ENCODE measurements around the gene AMHR2. TPM values are rescaled to one million over a fixed set of nuclear protein-coding genes. Genes with fewer than 3 reads are reported as not detected.

AMHR2 gene
- total and polyA plus RNA-seq, 4 donors, result 0.02 to 0.52 (median 0.22) TPM; not detected in 1

DNA sequence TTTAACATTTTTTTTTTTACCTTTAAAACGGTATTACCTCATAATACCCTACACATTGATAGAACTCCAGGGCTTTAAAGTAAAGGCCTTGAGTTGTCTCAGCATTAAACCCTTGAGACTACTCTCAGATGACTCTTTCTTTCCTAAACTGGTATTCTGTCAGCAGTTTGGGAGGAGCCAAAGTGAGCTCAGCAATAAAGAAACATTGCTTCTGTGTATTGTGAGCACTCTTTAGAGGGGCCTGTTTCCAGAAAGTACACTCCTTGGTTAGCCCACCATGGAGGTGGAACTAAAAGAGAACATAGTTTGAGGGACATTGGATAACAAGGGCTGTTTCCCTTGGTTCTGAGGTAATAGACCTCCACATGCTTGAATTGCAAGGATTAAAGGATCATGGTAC is 55.2 kb downstream of the AMHR2 start:
- peaks cover 29 to 68% (median 59%) of the 10 kb centered on the region in 4 donors for H3K36me3 ChIP-seq (ENCODE audit: control insufficient read depth in 4 of 4, insufficient read depth in 4 of 4, low read length in 4 of 4)
- H3K27me3 ChIP-seq (ENCODE audit: control insufficient read depth in 3 of 3, insufficient read depth in 3 of 3, low read length in 2 of 3), result no peaks in the 10 kb centered on the region

GRCh38 chr12:53479331-53479730 is 55.7 kb downstream of the AMHR2 start:
- ATAC-seq (ENCODE audit: insufficient read depth, low FRiP score) (no peak), DNase-seq (no peak)
- H3K9ac ChIP-seq (ENCODE audit: insufficient read depth in 1 of 2, low read length in 2 of 2), result no peak overlapping the region
- no peak overlapping the region for H3K4me3 ChIP-seq
- no peaks in the 10 kb centered on the region for H3K27me3 ChIP-seq (ENCODE audit: control insufficient read depth in 3 of 3, insufficient read depth in 3 of 3, low read length in 2 of 3)
- TF ChIP-seq, protein P1, sequence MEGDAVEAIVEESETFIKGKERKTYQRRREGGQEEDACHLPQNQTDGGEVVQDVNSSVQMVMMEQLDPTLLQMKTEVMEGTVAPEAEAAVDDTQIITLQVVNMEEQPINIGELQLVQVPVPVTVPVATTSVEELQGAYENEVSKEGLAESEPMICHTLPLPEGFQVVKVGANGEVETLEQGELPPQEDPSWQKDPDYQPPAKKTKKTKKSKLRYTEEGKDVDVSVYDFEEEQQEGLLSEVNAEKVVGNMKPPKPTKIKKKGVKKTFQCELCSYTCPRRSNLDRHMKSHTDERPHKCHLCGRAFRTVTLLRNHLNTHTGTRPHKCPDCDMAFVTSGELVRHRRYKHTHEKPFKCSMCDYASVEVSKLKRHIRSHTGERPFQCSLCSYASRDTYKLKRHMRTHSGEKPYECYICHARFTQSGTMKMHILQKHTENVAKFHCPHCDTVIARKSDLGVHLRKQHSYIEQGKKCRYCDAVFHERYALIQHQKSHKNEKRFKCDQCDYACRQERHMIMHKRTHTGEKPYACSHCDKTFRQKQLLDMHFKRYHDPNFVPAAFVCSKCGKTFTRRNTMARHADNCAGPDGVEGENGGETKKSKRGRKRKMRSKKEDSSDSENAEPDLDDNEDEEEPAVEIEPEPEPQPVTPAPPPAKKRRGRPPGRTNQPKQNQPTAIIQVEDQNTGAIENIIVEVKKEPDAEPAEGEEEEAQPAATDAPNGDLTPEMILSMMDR (IDR thresholded peaks at IDR 0.05; ENCODE audit: control extremely low read depth, extremely low read depth), result no peak
- peaks cover 0 to 5% (median 0%) of the 10 kb centered on the region in 5 donors for H3K4me1 ChIP-seq (ENCODE audit: control insufficient read depth in 5 of 5, insufficient read depth in 5 of 5, low read length in 5 of 5)
- no peaks in the 10 kb centered on the region for H3K9me3 ChIP-seq (ENCODE audit: control insufficient read depth in 4 of 4, insufficient read depth in 3 of 4, low read length in 3 of 4)
- H3K27ac ChIP-seq (ENCODE audit: low read depth in 1 of 2, low read length in 1 of 2), result no peak overlapping the region
- 84 to 94% methylated on average over 5 of the region's 5 CpGs for WGBS, 2 donors
- peaks cover 29 to 68% (median 58%) of the 10 kb centered on the region in 4 donors for H3K36me3 ChIP-seq (ENCODE audit: control insufficient read depth in 4 of 4, insufficient read depth in 4 of 4, low read length in 4 of 4)

More for the DNA sequence above, 55.2 kb downstream of the AMHR2 start:
- H3K4me3 ChIP-seq, result no peak overlapping the region
- WGBS, 2 donors, result 53 to 67% methylated on average over 1 of the region's 1 CpG
- TF ChIP-seq, protein P1 (IDR thresholded peaks at IDR 0.05; ENCODE audit: control extremely low read depth, extremely low read depth), result no peak
- no peak overlapping the region for H3K9ac ChIP-seq (ENCODE audit: insufficient read depth in 1 of 2, low read length in 2 of 2)
- DNase-seq (no peak), ATAC-seq (ENCODE audit: insufficient read depth, low FRiP score) (no peak)
- peaks cover 0 to 5% (median 0%) of the 10 kb centered on the region in 5 donors for H3K4me1 ChIP-seq (ENCODE audit: control insufficient read depth in 5 of 5, insufficient read depth in 5 of 5, low read length in 5 of 5)
- H3K9me3 ChIP-seq (ENCODE audit: control insufficient read depth in 4 of 4, insufficient read depth in 3 of 4, low read length in 3 of 4), result no peaks in the 10 kb centered on the region
- no peak overlapping the region for H3K27ac ChIP-seq (ENCODE audit: low read depth in 1 of 2, low read length in 1 of 2)

GRCh38 chr12:53480491-53481442 is 57.1 kb downstream of the AMHR2 start:
- H3K27me3 ChIP-seq (ENCODE audit: control insufficient read depth in 3 of 3, insufficient read depth in 3 of 3, low read length in 2 of 3), result no peaks in the 10 kb centered on the region
- H3K9me3 ChIP-seq (ENCODE audit: control insufficient read depth in 4 of 4, insufficient read depth in 3 of 4, low read length in 3 of 4), result no peaks in the 10 kb centered on the region
- H3K9ac ChIP-seq (ENCODE audit: insufficient read depth in 1 of 2, low read length in 2 of 2), result no peak overlapping the region
- TF ChIP-seq, protein P1 (IDR thresholded peaks at IDR 0.05; ENCODE audit: control extremely low read depth, extremely low read depth), result no peak
- H3K4me3 ChIP-seq, result no peak overlapping the region
- 74 to 79% methylated on average over 12 of the region's 12 CpGs for WGBS, 2 donors
- ATAC-seq (ENCODE audit: insufficient read depth, low FRiP score) (no peak), DNase-seq (no peak)
- peaks cover 25 to 65% (median 52%) of the 10 kb centered on the region in 4 donors for H3K36me3 ChIP-seq (ENCODE audit: control insufficient read depth in 4 of 4, insufficient read depth in 4 of 4, low read length in 4 of 4)
- H3K4me1 ChIP-seq (ENCODE audit: control insufficient read depth in 5 of 5, insufficient read depth in 5 of 5, low read length in 5 of 5), result peaks cover 0 to under 1% (median 0%) of the 10 kb centered on the region in 5 donors
- peak overlapping the region in 1 of 2 donors; percentile 45 for H3K27ac ChIP-seq (ENCODE audit: low read depth in 1 of 2, low read length in 1 of 2)

Other genes starting within 250 kb of the AMHR2 start
- 10 to 100 TPM; 28.0 to 37.4 TPM for gene ZNF740, start 243.1 kb upstream of the AMHR2 start, total RNA-seq
- gene ZNF740, start 243.1 kb upstream of the AMHR2 start, polyA plus RNA-seq, result 1 to 10 TPM; 7.8 to 8.6 TPM
- gene CSAD, start 242.9 kb upstream of the AMHR2 start, total RNA-seq, result 10 to 100 TPM; 30.1 to 48.8 TPM
- gene CSAD, start 242.9 kb upstream of the AMHR2 start, polyA plus RNA-seq, result 10 to 100 TPM; 21.7 to 36.5 TPM
- 1 to 10 TPM; 2.3 to 7.9 TPM for gene ITGB7, start 216.6 kb upstream of the AMHR2 start, total RNA-seq
- gene ITGB7, start 216.6 kb upstream of the AMHR2 start, polyA plus RNA-seq, result 1 to 10 TPM; 3.9 to 6.1 TPM
- 10 to 100 TPM; 27.8 to 29.7 TPM for gene RARG, start 191.6 kb upstream of the AMHR2 start, total RNA-seq
- gene RARG, start 191.6 kb upstream of the AMHR2 start, polyA plus RNA-seq, result 10 to 100 TPM; 12.0 to 14.2 TPM
- gene ESPL1, start 155.6 kb upstream of the AMHR2 start, total RNA-seq, result 1 to 10 TPM; 2.0 to 6.7 TPM
- under 1 TPM; 0.77 to 0.97 TPM for gene ESPL1, start 155.6 kb upstream of the AMHR2 start, polyA plus RNA-seq
- gene PFDN5, start 128.3 kb upstream of the AMHR2 start, total RNA-seq, result 100 to 1,000 TPM; 351 to 361 TPM
- 1,000 to 10,000 TPM in 1 of 2 donors, 100 to 1,000 TPM in 1; 649 to 1,722 TPM for gene PFDN5, start 128.3 kb upstream of the AMHR2 start, polyA plus RNA-seq
- 10 to 100 TPM; 22.1 to 63.5 TPM for gene MYG1, start 124.2 kb upstream of the AMHR2 start, total RNA-seq
- gene MYG1, start 124.2 kb upstream of the AMHR2 start, polyA plus RNA-seq, result 10 to 100 TPM; 56.1 to 88.9 TPM
- gene AAAS, start 102.2 kb upstream of the AMHR2 start, total RNA-seq, result 10 to 100 TPM; 51.4 to 51.7 TPM
- gene AAAS, start 102.2 kb upstream of the AMHR2 start, polyA plus RNA-seq, result 10 to 100 TPM; 29.7 to 37.0 TPM
- not detected for gene SP7, start 87.5 kb upstream of the AMHR2 start, total RNA-seq
- not detected for gene SP7, start 87.5 kb upstream of the AMHR2 start, polyA plus RNA-seq
- gene SP1, start 43.7 kb upstream of the AMHR2 start, total RNA-seq, result 10 to 100 TPM; 68.3 to 72.2 TPM
- gene SP1, start 43.7 kb upstream of the AMHR2 start, polyA plus RNA-seq, result 10 to 100 TPM; 16.2 to 26.6 TPM
- 100 to 1,000 TPM in 1 of 2 donors, 10 to 100 TPM in 1; 59.0 to 178 TPM for gene PRR13, start 17.9 kb downstream of the AMHR2 start, total RNA-seq
- 100 to 1,000 TPM; 157 to 336 TPM for gene PRR13, start 17.9 kb downstream of the AMHR2 start, polyA plus RNA-seq
- gene PCBP2, start 28.2 kb downstream of the AMHR2 start, total RNA-seq, result 100 to 1,000 TPM; 612 to 697 TPM
- gene PCBP2, start 28.2 kb downstream of the AMHR2 start, polyA plus RNA-seq, result 100 to 1,000 TPM; 363 to 501 TPM
- 10 to 100 TPM; 21.2 to 25.4 TPM for gene MAP3K12, start 75.6 kb downstream of the AMHR2 start, total RNA-seq
- gene MAP3K12, start 75.6 kb downstream of the AMHR2 start, polyA plus RNA-seq, result 10 to 100 TPM; 13.4 to 18.9 TPM
- gene TARBP2, start 77.4 kb downstream of the AMHR2 start, total RNA-seq, result 10 to 100 TPM; 32.6 to 41.3 TPM
- gene TARBP2, start 77.4 kb downstream of the AMHR2 start, polyA plus RNA-seq, result 10 to 100 TPM; 32.2 to 37.1 TPM
- gene NPFF, start 83.6 kb downstream of the AMHR2 start, total RNA-seq, result not detected
- gene NPFF, start 83.6 kb downstream of the AMHR2 start, polyA plus RNA-seq, result under 1 TPM in 1 of 2 donors, not detected in 1; 0.45 TPM
- gene ATF7, start 202.5 kb downstream of the AMHR2 start, total RNA-seq, result 10 to 100 TPM; 40.4 to 43.3 TPM
- gene ATF7, start 202.5 kb downstream of the AMHR2 start, polyA plus RNA-seq, result 10 to 100 TPM; 16.8 to 22.9 TPM

Measured in lung (tissue), 12 donors.